SK-N-SH (cell line): Measurements from ENCODE around the gene CIDEC.

ENCODE experiments used
- CTCF ChIP-seq: fragments of 200-600 bp; sonication (generic); IDR thresholded peaks from 2 replicates; pipeline ENCODE4 v1.6.1; 2017; ENCODE audit warnings: antibody characterized with exemption, mild to moderate bottlenecking, moderate library complexity
- ELF1 ChIP-seq: IDR thresholded peaks from 2 replicates; pipeline ENCODE4 v1.4.0; 2012
- EP300 ChIP-seq, 2 experiments: IDR thresholded peaks; 2 replicates each; pipeline versions ENCODE4 v1.4.0 to v1.6.1; 2012; ENCODE audit warnings: borderline replicate concordance in 1 of 2, low read depth in 1 of 2, low read length in 1 of 2
- EZH2phosphoT487 ChIP-seq: fragments of 200-600 bp; sonication (generic); IDR thresholded peaks from 2 replicates; pipeline ENCODE4 v1.6.1; 2017; ENCODE audit warnings: low read depth, mixed run types, mild to moderate bottlenecking, antibody characterized with exemption, moderate library complexity, borderline replicate concordance
- FOSL2 ChIP-seq: IDR thresholded peaks from 2 replicates; pipeline ENCODE4 v1.4.0; 2012; ENCODE audit warnings: low read depth, mild to moderate bottlenecking, moderate library complexity, borderline replicate concordance
- FOXM1 ChIP-seq: IDR thresholded peaks from 2 replicates; pipeline ENCODE4 v1.4.0; 2012; ENCODE audit warnings: low read depth, mild to moderate bottlenecking
- GABPA ChIP-seq: IDR thresholded peaks from 2 replicates; pipeline ENCODE4 v1.4.0; 2012; ENCODE audit warnings: low read depth, mild to moderate bottlenecking
- IRF3 ChIP-seq: fragments of 150-350 bp; IDR thresholded peaks from 2 replicates; pipeline ENCODE4 v1.6.1; 2016; ENCODE audit warnings: mild to moderate bottlenecking, low read depth, low read length
- MXI1 ChIP-seq: IDR thresholded peaks from 2 replicates; pipeline ENCODE4 v1.6.1; 2012; ENCODE audit warnings: mild to moderate bottlenecking, low read depth, low read length, improper control_type of control experiment
- NRF1 ChIP-seq: IDR thresholded peaks from 2 replicates; pipeline ENCODE4 v1.6.1; 2012; ENCODE audit warnings: low read depth, mild to moderate bottlenecking, low read length
- PBX3 ChIP-seq: IDR thresholded peaks from 2 replicates; pipeline ENCODE4; 2012
- REST ChIP-seq: IDR thresholded peaks from 2 replicates; pipeline ENCODE4 v1.6.1; 2012; ENCODE audit warnings: mild to moderate bottlenecking, low read depth, low read length, moderate library complexity
- USF1 ChIP-seq: IDR thresholded peaks from 2 replicates; pipeline ENCODE4 v1.4.0; 2012; ENCODE audit warnings: low read depth, borderline replicate concordance
- ZBTB33 ChIP-seq: IDR thresholded peaks from 2 replicates; pipeline ENCODE4 v1.4.0; 2012; ENCODE audit warnings: low read depth, borderline replicate concordance

GRCh38 chr3:9846231-9846630 is 33.8 kb downstream of the CIDEC start:
- no peak for TF ChIP-seq CTCF
- TF ChIP-seq GABPA: no peak
- TF ChIP-seq ZBTB33: no peak
- no peak for TF ChIP-seq ELF1
- TF ChIP-seq MXI1: no peak
- TF ChIP-seq PBX3: no peak
- no peak for TF ChIP-seq EZH2phosphoT487
- no peak for TF ChIP-seq USF1
- no peak for TF ChIP-seq IRF3
- no peak for TF ChIP-seq FOXM1
- TF ChIP-seq EP300 (IDR thresholded peaks at IDR 0.05; ENCODE audit: borderline replicate concordance in 1 of 2, low read depth in 1 of 2, low read length in 1 of 2): no peak
- no peak for TF ChIP-seq REST
- TF ChIP-seq FOSL2: no peak
- TF ChIP-seq NRF1: no peak
